DND-41 (cell line): ENCODE data around the gene DNAH10.

Experiments used
- CTCF ChIP-seq: IDR thresholded peaks from 2 replicates; pipeline ENCODE4 v1.5.1; 2012; ENCODE audit warnings: borderline replicate concordance, low read length, moderate library complexity, mild to moderate bottlenecking; ENCODE audit not compliant: poor library complexity, severe bottlenecking; ENCODE audit errors: extremely low read depth
- EZH2 ChIP-seq: IDR thresholded peaks from 3 replicates; pipeline ENCODE4 v1.6.1; 2012; ENCODE audit warnings: borderline replicate concordance, low read depth, mild to moderate bottlenecking, moderate library complexity, low read length, inconsistent platforms; ENCODE audit not compliant: severe bottlenecking

DNA sequence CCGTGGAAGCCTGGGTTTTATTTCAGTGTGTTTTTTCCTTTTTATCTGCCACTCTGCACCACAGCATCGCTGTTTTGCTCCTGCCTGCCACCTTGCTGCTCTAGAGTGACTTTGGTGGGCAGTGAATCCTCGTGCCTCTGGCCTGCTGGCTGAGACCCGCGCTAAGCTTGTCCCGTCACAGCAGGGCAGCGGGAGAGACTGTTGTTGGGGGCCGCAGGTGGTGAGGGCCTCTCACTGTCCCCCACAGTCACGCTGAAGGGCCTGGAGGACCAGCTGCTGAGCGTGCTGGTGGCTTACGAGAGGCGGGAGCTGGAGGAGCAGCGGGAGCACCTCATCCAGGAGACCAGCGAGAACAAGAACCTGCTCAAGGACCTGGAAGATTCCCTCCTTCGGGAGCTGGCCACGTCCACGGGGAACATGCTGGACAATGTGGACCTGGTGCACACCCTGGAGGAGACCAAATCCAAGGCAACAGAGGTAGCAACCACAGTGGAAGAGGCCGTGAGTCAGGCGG lies 155.3 kb downstream of the DNAH10 start:
- TF ChIP-seq CTCF: no peak
- TF ChIP-seq EZH2: no peak
